Anterior cingulate cortex (tissue), 58 donors: ENCODE results near the gene PCSK2.

Source experiments
- DNase-seq, 58 donors: peaks; one replicate each; lab custom pipeline; 2025; lab: John Stamatoyannopoulos, UW

Gene PCSK2

GRCh38 chr20:17439616-17440296, 212.9 kb downstream of the PCSK2 start:
- DNase-seq, result no peak

GRCh38 chr20:17441745-17442144, 214.9 kb downstream of the PCSK2 start:
- no peak for DNase-seq

- DNase-seq, result no peak
Observed at GRCh38 chr20:17442588-17442987, 215.7 kb downstream of the PCSK2 start.

- DNase-seq, result no peak
Observed at GRCh38 chr20:17443131-17443858, 216.5 kb downstream of the PCSK2 start.

- DNase-seq, result no peak
Observed at GRCh38 chr20:17444091-17444490, 217.3 kb downstream of the PCSK2 start.

- DNase-seq, result no peak
Observed at GRCh38 chr20:17445543-17445942, 218.7 kb downstream of the PCSK2 start.

- no peak for DNase-seq
Observed at GRCh38 chr20:17446171-17446570, 219.3 kb downstream of the PCSK2 start.

- no peak for DNase-seq
Observed at GRCh38 chr20:17448071-17448470, 221.2 kb downstream of the PCSK2 start.

- DNase-seq, result no peak
Observed at GRCh38 chr20:17449031-17449430, 222.2 kb downstream of the PCSK2 start.

- DNase-seq, result no peak
Observed at GRCh38 chr20:17452441-17452840, 225.6 kb downstream of the PCSK2 start.

- DNase-seq, result no peak
Observed at GRCh38 chr20:17453592-17453991, 226.8 kb downstream of the PCSK2 start.

- peak in 21 of 58 donors; percentile 3 to 62 (median 25) for DNase-seq
Observed at GRCh38 chr20:17456279-17456678, 229.4 kb downstream of the PCSK2 start.

- peak in 9 of 58 donors; percentile 4 to 61 (median 15) for DNase-seq
Observed at GRCh38 chr20:17457079-17457478, 230.2 kb downstream of the PCSK2 start.

- no peak for DNase-seq
Observed at GRCh38 chr20:17457588-17458190, 230.8 kb downstream of the PCSK2 start.

GRCh38 chr20:17460119-17460518, 233.3 kb downstream of the PCSK2 start:
- DNase-seq, result no peak

GRCh38 chr20:17461941-17462340, 235.1 kb downstream of the PCSK2 start:
- DNase-seq, result no peak

GRCh38 chr20:17463711-17464110, 236.9 kb downstream of the PCSK2 start:
- DNase-seq, result no peak

- no peak for DNase-seq
Observed at GRCh38 chr20:17465236-17465635, 238.4 kb downstream of the PCSK2 start.

- DNase-seq, result no peak
Observed at GRCh38 chr20:17466641-17467040, 239.8 kb downstream of the PCSK2 start.

- DNase-seq, result no peak
Observed at GRCh38 chr20:17467120-17467655, 240.3 kb downstream of the PCSK2 start.

- DNase-seq, result no peak
Observed at GRCh38 chr20:17468073-17468840, 241.4 kb downstream of the PCSK2 start.
